Neuronal stem cell (in vitro differentiated cells): Measurements from ENCODE around the gene SARS1.

Experiments used
- DNase-seq: peaks from one replicate; pipeline ENCODE4 v3.0.0-alpha.2; 2013; ENCODE audit warnings: low spot score
- H2AFZ ChIP-seq: one replicate; pipeline ENCODE4 v1.6.1; 2013; ENCODE audit warnings: mild to moderate bottlenecking, low read length, inconsistent platforms
- H2AK5ac ChIP-seq: 2 replicates; pipeline ENCODE4 v1.6.1; 2013; ENCODE audit warnings: low read depth, mild to moderate bottlenecking, inconsistent platforms, low read length, moderate library complexity, mixed read lengths
- H2BK120ac ChIP-seq: 2 replicates; pipeline ENCODE4 v1.6.1; 2013; ENCODE audit warnings: low read depth, mild to moderate bottlenecking, inconsistent platforms, low read length, moderate library complexity, mixed read lengths
- H2BK12ac ChIP-seq: one replicate; pipeline ENCODE4 v1.6.1; 2013; ENCODE audit warnings: low read length, inconsistent platforms
- H2BK15ac ChIP-seq: 2 replicates; pipeline ENCODE4 v1.6.1; 2013; ENCODE audit warnings: mild to moderate bottlenecking, low read length, inconsistent platforms, mixed read lengths
- H2BK5ac ChIP-seq: one replicate; pipeline ENCODE4 v1.6.1; 2013; ENCODE audit warnings: inconsistent platforms, mild to moderate bottlenecking, low read length, moderate library complexity
- H3K14ac ChIP-seq: one replicate; pipeline ENCODE4 v1.6.1; 2013; ENCODE audit warnings: low read length, inconsistent platforms
- H3K18ac ChIP-seq: 2 replicates; pipeline ENCODE4 v1.6.1; 2013; ENCODE audit warnings: low read length, inconsistent platforms
- H3K23ac ChIP-seq: 2 replicates; pipeline ENCODE4 v1.6.1; 2013; ENCODE audit warnings: low read depth, mild to moderate bottlenecking, mixed read lengths, low read length, inconsistent platforms; ENCODE audit not compliant: poor library complexity
- H3K27ac ChIP-seq: replicated peaks from 3 replicates; pipeline ENCODE4 v1.5.1; 2013; ENCODE audit warnings: low read length, inconsistent platforms
- H3K27me3 ChIP-seq, 3 experiments: 2 replicates each; pipeline ENCODE4 v1.6.1; 2013; ENCODE audit warnings: low read length in 3 of 3, mild to moderate bottlenecking in 2 of 3, inconsistent platforms in 1 of 3, low read depth in 1 of 3, mixed read lengths in 1 of 3, moderate library complexity in 1 of 3; ENCODE audit not compliant: control insufficient read depth in 3 of 3, insufficient read depth in 3 of 3
- H3K36me3 ChIP-seq, 2 donors: replicated peaks in 1 of 2; 2 replicates each; pipeline ENCODE4 v1.6.1; 2013; ENCODE audit warnings: low read length in 2 of 2; ENCODE audit not compliant: control insufficient read depth in 2 of 2, insufficient read depth in 2 of 2
- H3K4ac ChIP-seq: 2 replicates; pipeline ENCODE4 v1.6.1; 2013; ENCODE audit warnings: inconsistent platforms, mild to moderate bottlenecking, low read length, moderate library complexity
- H3K4me1 ChIP-seq, 2 donors: 1 replicate in 1 of 2; 2 replicates in 1 of 2; pipeline ENCODE4 v1.6.1; 2013; ENCODE audit warnings: low read length in 2 of 2, low read depth in 1 of 2; ENCODE audit not compliant: control insufficient read depth in 2 of 2, insufficient read depth in 1 of 2
- H3K4me2 ChIP-seq: one replicate; pipeline ENCODE4 v1.6.1; 2013; ENCODE audit warnings: mild to moderate bottlenecking, low read length, inconsistent platforms; ENCODE audit not compliant: insufficient read depth, poor library complexity, severe bottlenecking
- H3K4me3 ChIP-seq, 2 donors: 2 replicates each; pipeline ENCODE4 v1.5.1; 2013; ENCODE audit warnings: low read length in 2 of 2, mild to moderate bottlenecking in 2 of 2, inconsistent platforms in 1 of 2, moderate library complexity in 1 of 2
- H3K79me1 ChIP-seq: one replicate; pipeline ENCODE4 v1.6.1; 2013; ENCODE audit warnings: low read depth, mild to moderate bottlenecking, inconsistent platforms, low read length, moderate library complexity
- H3K9ac ChIP-seq: one replicate; pipeline ENCODE4 v1.6.1; 2013; ENCODE audit warnings: mild to moderate bottlenecking, low read depth, low read length, inconsistent platforms; ENCODE audit not compliant: poor library complexity
- H3K9me3 ChIP-seq, 2 donors: replicated peaks in 1 of 2; 2 replicates each; pipeline versions ENCODE3 to v1.6.1; 2013; ENCODE audit warnings: low read length in 2 of 2, mild to moderate bottlenecking in 2 of 2, inconsistent platforms in 1 of 2, low read depth in 1 of 2, mixed read lengths in 1 of 2, moderate library complexity in 1 of 2; ENCODE audit not compliant: control insufficient read depth in 2 of 2, insufficient read depth in 1 of 2
- H4K8ac ChIP-seq: one replicate; pipeline ENCODE4 v1.6.1; 2013; ENCODE audit warnings: low read depth, mild to moderate bottlenecking, inconsistent platforms, low read length, moderate library complexity
- H4K91ac ChIP-seq: one replicate; pipeline ENCODE4 v1.6.1; 2013; ENCODE audit warnings: low read length, low read depth, mild to moderate bottlenecking, inconsistent platforms; ENCODE audit not compliant: poor library complexity
- whole genome bisulfite sequencing, 2 donors: extraction: QIAGEN DNeasy Blood & Tissue Kit; methylation state at CpG; one replicate each; pipeline ENCODE4 v1.1.7; 2013; ENCODE audit warnings: missing lambda C conversion rate in 2 of 2, mixed read lengths in 1 of 2; ENCODE audit not compliant: insufficient read length in 2 of 2, insufficient replicate concordance in 1 of 2; ENCODE audit errors: extremely low coverage in 2 of 2; 5-methylcytosine and 5-hydroxymethylcytosine counted together

Gene SARS1

GRCh38 chr1:109181085-109181806 is 32.5 kb upstream of the SARS1 start:
- no peaks in the 10 kb centered on the region for H3K36me3 ChIP-seq
- no peak overlapping the region for H3K14ac ChIP-seq
- H3K27ac ChIP-seq: no peak overlapping the region
- no peak overlapping the region for H3K18ac ChIP-seq
- H3K4me1 ChIP-seq: peaks cover 3 to 4% of the 10 kb centered on the region in 2 donors
- no peaks in the 10 kb centered on the region for H3K27me3 ChIP-seq
- H3K9ac ChIP-seq: no peak overlapping the region
- H3K4ac ChIP-seq: no peak overlapping the region
- H2BK120ac ChIP-seq: no peak overlapping the region
- H2AFZ ChIP-seq: no peak overlapping the region
- H2AK5ac ChIP-seq: no peak overlapping the region
- H4K91ac ChIP-seq: no peak overlapping the region
- peaks cover 2 to 7% of the 10 kb centered on the region in 2 donors for H3K9me3 ChIP-seq
- H3K23ac ChIP-seq: no peak overlapping the region
- no peak for DNase-seq
- no peak overlapping the region for H4K8ac ChIP-seq
- H2BK5ac ChIP-seq: no peak overlapping the region
- H3K4me2 ChIP-seq: no peak overlapping the region
- no peaks in the 10 kb centered on the region for H3K79me1 ChIP-seq
- no peak overlapping the region for H2BK12ac ChIP-seq
- no peak overlapping the region for H3K4me3 ChIP-seq
- no CpG with 5 or more reads among the region's 4 CpGs for WGBS, 2 donors
- no peak overlapping the region for H2BK15ac ChIP-seq

- Histone ChIP-seq H3K79me1 (no peaks in the 10 kb centered on the region), H3K18ac (no peak overlapping the region), H3K27me3 (no peaks in the 10 kb centered on the region), H3K4me2 (no peak overlapping the region), H2BK12ac (no peak overlapping the region), H2BK120ac (no peak overlapping the region), H3K4me1 (peaks cover 7 to 8% of the 10 kb centered on the region in 2 donors), H3K14ac (no peak overlapping the region), H4K91ac (no peak overlapping the region), H3K9ac (no peak overlapping the region), H2BK5ac (no peak overlapping the region), H2BK15ac (no peak overlapping the region), H2AFZ (no peak overlapping the region), H2AK5ac (no peak overlapping the region), H3K36me3 (no peaks in the 10 kb centered on the region), H4K8ac (no peak overlapping the region), H3K4me3 (no peak overlapping the region), H3K9me3 (peaks cover 2 to 7% of the 10 kb centered on the region in 2 donors), H3K4ac (no peak overlapping the region), H3K27ac (no peak overlapping the region), H3K23ac (no peak overlapping the region)
- no CpG with 5 or more reads among the region's 4 CpGs for WGBS, 2 donors
- DNase-seq: no peak
These were observed 31.9 kb upstream of the SARS1 start for GRCh38 chr1:109181807-109182163.

DNA sequence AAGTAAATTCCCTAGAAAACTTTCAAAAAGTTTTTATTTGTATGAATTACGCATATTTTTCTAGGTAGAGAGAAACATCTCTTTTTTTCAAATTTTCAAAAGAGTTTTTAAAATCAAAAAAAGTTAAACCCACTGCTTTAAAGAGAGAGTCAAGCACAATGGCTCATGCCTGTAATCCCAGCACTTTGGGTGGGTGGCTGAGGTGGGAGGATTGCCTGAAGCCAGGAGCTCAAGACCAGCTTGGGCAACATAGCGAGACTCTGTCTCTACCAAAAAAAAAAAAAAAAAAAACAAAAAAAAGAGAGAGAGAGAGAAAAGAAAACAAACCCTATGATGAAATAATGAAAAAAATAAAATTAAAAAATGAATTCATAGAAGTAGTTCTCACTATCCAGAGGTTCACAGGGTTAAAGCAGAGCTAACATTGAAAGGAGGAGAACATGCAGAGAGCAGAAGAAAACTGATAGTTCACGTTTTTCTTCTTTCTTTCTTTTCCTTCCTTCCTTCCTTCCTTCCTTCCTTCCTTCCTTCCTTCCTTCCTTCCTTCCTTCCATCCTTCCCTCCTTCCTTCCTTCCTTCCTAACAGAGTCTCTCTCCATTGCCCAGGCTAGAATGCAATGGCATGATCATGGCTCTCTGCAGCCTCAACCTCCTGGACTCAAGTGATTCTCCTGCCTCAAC is 30.5 kb upstream of the SARS1 start:
- Histone ChIP-seq H3K14ac (no peak overlapping the region), H3K79me1 (no peaks in the 10 kb centered on the region), H4K91ac (no peak overlapping the region), H3K18ac (peak overlapping the region; percentile 40), H3K27ac (no peak overlapping the region), H3K4me2 (no peak overlapping the region), H2BK5ac (no peak overlapping the region), H2AFZ (no peak overlapping the region), H3K4ac (no peak overlapping the region), H3K9me3 (peaks cover 2% of the 10 kb centered on the region in 2 donors), H3K4me3 (no peak overlapping the region), H3K9ac (no peak overlapping the region), H3K23ac (no peak overlapping the region), H2BK120ac (no peak overlapping the region), H2BK15ac (no peak overlapping the region), H4K8ac (no peak overlapping the region), H2AK5ac (no peak overlapping the region), H3K36me3 (no peaks in the 10 kb centered on the region), H2BK12ac (no peak overlapping the region), H3K4me1 (peaks cover 8 to 11% of the 10 kb centered on the region in 2 donors), H3K27me3 (peaks cover 0 to under 1% (median 0%) of the 10 kb centered on the region in 3 experiments)
- no CpG with 5 or more reads among the region's 3 CpGs for WGBS, 2 donors
- DNase-seq: no peak

- Histone ChIP-seq H3K9ac (no peak overlapping the region), H4K8ac (no peak overlapping the region), H3K4me2 (no peak overlapping the region), H3K14ac (no peak overlapping the region), H2AFZ (no peak overlapping the region), H3K27ac (no peak overlapping the region), H2AK5ac (no peak overlapping the region), H4K91ac (no peak overlapping the region), H3K23ac (no peak overlapping the region), H2BK120ac (no peak overlapping the region), H3K27me3 (peaks cover 0 to 2% (median 0%) of the 10 kb centered on the region in 3 experiments), H2BK12ac (no peak overlapping the region), H2BK5ac (no peak overlapping the region), H3K9me3 (no peaks in the 10 kb centered on the region), H3K36me3 (no peaks in the 10 kb centered on the region), H3K4me1 (peaks cover 8 to 11% of the 10 kb centered on the region in 2 donors), H2BK15ac (no peak overlapping the region), H3K4me3 (no peak overlapping the region), H3K4ac (no peak overlapping the region), H3K18ac (no peak overlapping the region), H3K79me1 (no peaks in the 10 kb centered on the region)
- no peak for DNase-seq
- no CpG with 5 or more reads among the region's 7 CpGs for WGBS, 2 donors
These were observed 29.0 kb upstream of the SARS1 start for GRCh38 chr1:109184687-109185086.
